Kidney epithelial cell (primary cell): ENCODE measurements around the gene IGF2BP2. TPM values are rescaled to one million over a fixed set of nuclear protein-coding genes. Genes with fewer than 3 reads are reported as not detected.

Source experiments
- DNase-seq: peaks from one replicate; pipeline ENCODE4 v3.0.0-alpha.2; 2010; ENCODE audit warnings: low read depth
- H3K27me3 ChIP-seq: 2 replicates; pipeline ENCODE4 v1.6.0; 2011; ENCODE audit warnings: low read length; ENCODE audit not compliant: control insufficient read depth, insufficient read depth
- H3K36me3 ChIP-seq: 2 replicates; pipeline ENCODE4 v1.5.1; 2011; ENCODE audit warnings: low read length; ENCODE audit not compliant: control insufficient read depth, insufficient read depth
- H3K4me3 ChIP-seq: 2 replicates; pipeline ENCODE4 v1.5.1; 2011; ENCODE audit warnings: low read depth, mild to moderate bottlenecking, control low read depth, low read length
- CTCF ChIP-seq: IDR thresholded peaks from 2 replicates; pipeline ENCODE4 v1.5.1; 2011; ENCODE audit warnings: mild to moderate bottlenecking, moderate library complexity, low read length, control low read depth, inconsistent platforms; ENCODE audit not compliant: insufficient read depth, poor library complexity, severe bottlenecking
- total RNA-seq: library from RNA; depleted of rRNA; stranded (reverse); fragments of >200 nt; gene quantifications from 2 replicates; pipeline ENCODE4 v1.2.3, GENCODE V29; 2015

The IGF2BP2 gene
- total RNA-seq, 1 donor from 2014 or later, result 77.0 TPM

GRCh38 chr3:185750015-185750414 lies 74.8 kb downstream of the IGF2BP2 start:
- TF ChIP-seq CTCF, result no peak
- Histone ChIP-seq H3K36me3 (no peaks in the 10 kb centered on the region), H3K27me3 (no peaks in the 10 kb centered on the region), H3K4me3 (no peak overlapping the region)
- no peak for DNase-seq

- Histone ChIP-seq H3K4me3 (no peak overlapping the region), H3K27me3 (no peaks in the 10 kb centered on the region), H3K36me3 (no peaks in the 10 kb centered on the region)
- no peak for DNase-seq
- TF ChIP-seq CTCF, result no peak
Measured at GRCh38 chr3:185746470-185746869, 78.4 kb downstream of the IGF2BP2 start.

GRCh38 chr3:185744997-185745843 lies 79.6 kb downstream of the IGF2BP2 start:
- DNase-seq, result peak; percentile 96
- H3K4me3 ChIP-seq, result no peak overlapping the region

GRCh38 chr3:185741586-185741985 lies 83.3 kb downstream of the IGF2BP2 start:
- Histone ChIP-seq H3K27me3 (no peaks in the 10 kb centered on the region), H3K4me3 (no peak overlapping the region), H3K36me3 (no peaks in the 10 kb centered on the region)
- no peak for TF ChIP-seq CTCF
- no peak for DNase-seq

More at GRCh38 chr3:185744997-185745843, 79.6 kb downstream of the IGF2BP2 start:
- Histone ChIP-seq H3K36me3 (no peaks in the 10 kb centered on the region), H3K27me3 (no peaks in the 10 kb centered on the region)
- no peak for TF ChIP-seq CTCF

- Histone ChIP-seq H3K27me3 (no peaks in the 10 kb centered on the region), H3K36me3 (no peaks in the 10 kb centered on the region), H3K4me3 (no peak overlapping the region)
- TF ChIP-seq CTCF, result no peak
- DNase-seq, result no peak
Measured at GRCh38 chr3:185740133-185740532, 84.7 kb downstream of the IGF2BP2 start.

GRCh38 chr3:185739264-185739701 lies 85.6 kb downstream of the IGF2BP2 start:
- Histone ChIP-seq H3K36me3 (no peaks in the 10 kb centered on the region), H3K27me3 (no peaks in the 10 kb centered on the region), H3K4me3 (no peak overlapping the region)
- no peak for DNase-seq
- TF ChIP-seq CTCF, result no peak
